ENCODE results near the gene PARD3.

PARD3 gene

GRCh38 chr10:34126371-34127151 is 688.5 kb downstream of the PARD3 start:
- no peak for DNase-seq (ENCODE audit: low read depth in 3 of 3)

DNA sequence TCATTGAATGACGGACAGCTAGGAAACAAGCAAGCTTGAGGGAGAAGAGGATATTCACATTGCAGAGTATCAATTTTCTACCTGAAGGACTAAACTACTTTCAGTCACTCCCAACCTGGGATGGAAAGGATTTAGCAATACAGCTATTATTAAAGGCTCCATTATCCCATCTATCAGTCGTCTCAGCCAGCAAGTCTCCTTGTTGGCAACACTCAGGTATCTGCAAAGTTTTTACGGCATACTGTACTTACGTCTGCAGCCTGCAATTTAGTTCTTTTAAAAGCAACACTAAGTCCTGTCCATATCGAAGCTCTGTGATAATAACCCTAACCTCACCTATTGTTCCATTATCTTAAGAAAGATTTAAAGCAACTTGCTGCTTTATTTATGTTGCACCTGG is 689.4 kb downstream of the PARD3 start:
- DNase-seq (ENCODE audit: low read depth in 3 of 3), result no peak

DNA sequence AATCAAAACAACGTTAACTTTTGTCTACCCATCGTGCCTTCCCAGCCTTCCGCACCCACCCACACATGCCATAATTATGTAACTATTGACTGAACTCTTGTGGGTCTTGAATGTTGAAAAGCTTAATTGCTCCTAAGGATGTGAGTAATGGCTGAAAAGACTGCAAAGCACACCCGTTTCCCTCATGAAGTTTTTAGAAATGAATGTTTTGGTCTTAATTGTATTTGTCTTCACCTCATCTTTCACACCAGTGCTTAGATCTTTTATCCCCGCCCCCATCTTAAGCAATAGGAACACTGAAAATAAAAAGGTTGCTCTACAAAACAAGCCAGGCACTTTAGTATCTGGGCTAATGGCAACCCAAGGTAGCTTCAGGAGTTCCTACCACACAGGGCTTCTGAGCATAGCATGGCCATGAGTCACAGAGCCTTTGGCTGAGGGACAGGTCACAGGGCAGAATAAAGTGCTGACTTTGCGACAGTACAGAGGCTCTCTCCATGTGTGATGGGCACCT is 690.5 kb downstream of the PARD3 start:
- no peak for DNase-seq (ENCODE audit: low read depth in 3 of 3)

DNA sequence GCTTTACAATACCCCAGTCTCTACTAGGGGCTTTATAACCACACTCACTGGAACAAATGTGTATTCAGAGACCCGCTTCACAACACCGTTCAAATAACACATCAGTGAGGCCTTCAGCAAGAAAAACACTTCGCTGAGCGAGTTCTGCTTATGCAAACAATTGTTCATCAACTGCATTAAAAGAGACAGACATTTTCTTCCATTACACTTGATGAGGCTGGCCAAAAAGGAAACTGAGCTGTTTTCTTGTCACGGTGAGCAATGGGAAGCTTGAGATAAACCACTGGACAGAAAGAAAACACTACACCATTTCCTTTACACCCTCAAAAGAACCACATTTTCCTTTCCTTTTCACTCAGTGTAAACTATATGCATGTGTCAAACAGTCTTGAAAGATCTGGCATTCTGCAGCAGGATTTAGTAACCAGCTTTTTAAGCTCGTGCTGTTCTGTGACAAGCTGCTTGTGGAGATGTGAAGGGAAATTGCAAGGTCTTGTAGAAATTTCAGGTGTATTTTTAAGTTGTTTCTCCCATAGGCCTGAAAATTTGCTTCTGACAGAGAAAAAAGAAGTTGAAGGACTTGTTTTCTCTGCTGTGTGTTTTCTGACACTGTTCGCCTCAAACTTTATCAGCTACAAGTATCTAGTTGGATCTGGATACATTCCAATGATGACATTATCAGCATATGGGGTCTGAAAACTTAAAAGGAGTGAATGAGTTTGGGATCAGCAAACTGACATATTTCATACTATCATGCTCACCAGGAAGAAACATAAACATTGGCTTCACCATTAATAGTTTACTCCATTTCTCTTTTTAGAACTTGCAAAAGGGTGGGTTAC is 693.1 kb downstream of the PARD3 start:
- no peak for DNase-seq (ENCODE audit: low read depth in 3 of 3)

DNA sequence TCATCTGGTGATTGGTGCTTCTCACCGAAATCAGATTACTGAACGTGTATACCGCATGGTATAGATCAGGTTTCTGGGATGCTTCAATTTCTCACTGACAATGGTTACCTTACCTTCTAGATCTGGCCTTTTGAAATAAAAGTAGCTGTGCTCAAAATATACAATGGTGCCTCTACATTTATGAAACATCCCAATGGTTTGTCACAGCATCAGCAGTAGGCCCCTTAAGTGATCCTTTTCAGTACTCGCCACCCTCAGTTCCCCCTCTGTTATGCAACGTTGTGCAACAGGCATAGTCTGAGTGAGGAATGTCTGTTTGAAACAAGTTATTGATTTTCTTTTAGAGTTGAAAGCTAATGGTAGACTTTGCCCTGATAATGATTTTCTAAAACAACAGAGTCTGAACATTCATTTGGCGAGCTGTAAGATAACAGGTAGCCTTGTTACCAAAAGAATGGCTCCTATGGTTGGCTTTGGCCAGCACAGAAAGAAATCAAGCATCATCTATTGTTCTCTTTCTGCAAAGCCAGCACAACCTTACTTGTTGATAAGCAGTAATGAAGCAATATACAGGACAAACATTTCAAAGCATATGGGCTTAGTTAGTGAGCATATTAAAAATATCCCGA is 693.9 kb downstream of the PARD3 start:
- DNase-seq (ENCODE audit: low read depth in 3 of 3), result no peak

- DNase-seq (ENCODE audit: low read depth in 3 of 3), result no peak
Observed at GRCh38 chr10:34119456-34119855, 695.6 kb downstream of the PARD3 start.

- DNase-seq (ENCODE audit: low read depth in 3 of 3), result no peak
Observed at GRCh38 chr10:34116681-34117271, 698.3 kb downstream of the PARD3 start.

GRCh38 chr10:34116220-34116641 is 698.9 kb downstream of the PARD3 start:
- DNase-seq (ENCODE audit: low read depth in 3 of 3), result no peak

- no peak for DNase-seq (ENCODE audit: low read depth in 3 of 3)
Observed at GRCh38 chr10:34114914-34115313, 700.2 kb downstream of the PARD3 start.

- DNase-seq (ENCODE audit: low read depth in 3 of 3), result no peak
Observed at GRCh38 chr10:34113504-34114225, 701.4 kb downstream of the PARD3 start.

GRCh38 chr10:34112171-34112782 is 702.8 kb downstream of the PARD3 start:
- DNase-seq (ENCODE audit: low read depth in 3 of 3), result no peak

DNA sequence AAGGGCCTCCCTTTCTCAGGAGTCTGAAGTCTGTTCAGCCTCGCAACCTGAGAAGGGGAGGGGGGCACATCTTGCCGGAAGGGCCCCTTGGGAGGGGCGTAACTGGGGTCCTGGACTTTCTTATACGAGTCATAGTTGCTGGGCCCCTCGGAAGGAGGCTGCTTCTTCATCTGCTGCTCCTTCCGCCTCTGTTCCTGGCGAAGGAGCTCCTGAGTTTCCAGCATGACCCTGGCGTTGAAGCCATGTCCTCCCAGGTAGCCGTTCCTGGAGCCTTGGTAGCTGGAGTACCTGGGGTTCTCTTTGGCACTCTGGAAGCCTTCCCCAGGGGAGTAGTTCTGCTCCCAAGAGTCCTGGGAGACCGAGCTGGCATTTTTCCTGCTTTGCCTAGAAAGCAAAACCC is 703.9 kb downstream of the PARD3 start:
- DNase-seq (ENCODE audit: low read depth in 3 of 3), result no peak

- no peak for DNase-seq (ENCODE audit: low read depth in 3 of 3)
Observed at GRCh38 chr10:34109952-34110702, 705.0 kb downstream of the PARD3 start.

- DNase-seq (ENCODE audit: low read depth in 3 of 3), result no peak
Observed at GRCh38 chr10:34109495-34109894, 705.6 kb downstream of the PARD3 start.

DNA sequence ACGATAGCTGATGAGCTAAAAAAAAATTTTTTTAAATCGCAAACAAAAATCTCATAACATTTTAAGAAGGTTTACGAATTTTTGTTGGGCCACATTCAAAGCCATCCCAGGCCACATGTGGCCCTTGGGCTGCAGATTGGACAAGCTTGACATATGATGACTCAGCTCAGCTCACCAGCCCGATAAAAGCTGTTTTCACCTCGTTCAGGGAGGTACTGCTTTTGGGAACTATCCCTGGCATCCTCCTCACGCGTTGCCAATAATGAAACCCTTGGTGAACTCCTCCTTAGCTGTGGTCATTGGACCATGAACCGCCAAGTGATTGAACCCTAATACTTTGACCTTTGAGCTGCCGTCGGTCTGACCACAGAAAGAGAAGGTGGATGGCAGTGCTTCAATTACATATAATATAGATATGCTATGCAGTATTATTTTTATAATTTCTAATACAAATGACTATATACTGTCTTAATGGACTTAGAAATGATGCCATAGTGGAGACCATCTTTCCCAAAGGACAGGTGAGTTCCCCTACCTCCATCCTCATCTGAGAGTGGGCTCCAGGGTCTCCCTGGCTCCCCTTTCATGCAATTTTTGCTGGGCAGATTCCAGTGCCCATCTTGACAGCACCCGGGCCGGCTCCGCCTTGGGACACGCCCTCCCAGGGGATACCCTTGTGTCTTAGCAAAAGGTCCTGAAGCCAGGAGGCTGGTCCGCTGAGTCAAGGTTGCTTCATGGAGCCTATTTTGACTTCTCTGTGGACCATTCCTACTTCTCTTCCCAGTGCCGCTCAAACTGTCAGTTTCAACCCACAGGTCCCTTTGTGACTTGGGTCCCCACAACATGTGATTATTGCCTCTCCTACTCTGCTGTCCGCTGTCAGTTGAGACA is 707.2 kb downstream of the PARD3 start:
- DNase-seq (ENCODE audit: low read depth in 3 of 3), result no peak

GRCh38 chr10:34106356-34106885 is 708.7 kb downstream of the PARD3 start:
- no peak for DNase-seq (ENCODE audit: low read depth in 3 of 3)

- DNase-seq (ENCODE audit: low read depth in 3 of 3), result no peak
Observed at GRCh38 chr10:34104829-34105572, 710.1 kb downstream of the PARD3 start.

DNA sequence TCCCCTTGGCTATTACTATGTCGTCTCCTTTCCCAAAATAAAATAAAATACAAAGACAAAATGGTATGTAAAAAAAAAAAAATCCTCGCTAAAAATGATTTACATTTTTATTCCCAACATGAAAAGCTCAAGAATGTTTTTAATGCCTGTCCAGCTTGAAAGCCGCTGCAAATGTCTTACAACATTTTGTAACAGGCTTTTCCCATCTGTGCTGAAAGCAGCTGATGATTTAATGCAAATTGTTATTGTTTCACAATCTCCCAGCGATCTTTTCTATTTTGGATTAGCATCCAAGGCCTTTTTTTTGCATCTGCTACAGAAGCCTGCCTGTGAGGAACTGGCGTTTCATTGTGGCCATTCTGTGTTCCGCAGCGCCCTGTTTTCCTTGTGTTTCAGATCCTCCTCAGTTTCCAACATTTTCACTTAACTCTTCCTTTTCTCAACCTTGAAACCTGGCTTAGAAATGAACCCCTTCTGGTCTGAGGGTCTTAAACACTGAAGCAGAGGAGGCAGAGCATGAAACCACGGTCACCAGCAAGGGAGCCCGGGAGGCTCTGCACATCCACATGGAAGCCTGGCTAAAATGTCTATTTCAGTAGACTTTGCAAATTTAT is 712.1 kb downstream of the PARD3 start:
- no peak for DNase-seq (ENCODE audit: low read depth in 3 of 3)

Data from stimulated activated CD4-positive, alpha-beta T cell treated with anti-CD3 and anti-CD28 coated beads, TNF-alpha, amount 100 ng/mL, for 48 hours (primary cell).